ENCODE data around the gene HNRNPK. TPM values are rescaled to one million over a fixed set of nuclear protein-coding genes. Genes with fewer than 3 reads are reported as not detected.

Gene HNRNPK
- total and polyA plus RNA-seq, 2 of the 13 experiments (the other 11 are each of a cell fraction or from before 2014, with no cell fraction given) = 321 to 712 TPM

- TF ChIP-seq MNT (IDR thresholded peaks at IDR 0.05) = no peak; the same call in 1 of the 2 replicates
- peak; percentile 65; the same call in 1 of the 2 replicates for TF ChIP-seq FOXK1 (CRISPR knock-in tag; IDR thresholded peaks at IDR 0.05; ENCODE audit: borderline replicate concordance, low read depth)
- TF ChIP-seq ZNF496 (CRISPR knock-in tag; IDR thresholded peaks at IDR 0.05; ENCODE audit: insufficient replicate concordance) = no peak
- peak; percentile 34; the same call in 1 of the 2 replicates for TF ChIP-seq ZNF331 (CRISPR knock-in tag; IDR thresholded peaks at IDR 0.05)
- TF ChIP-seq, protein P1, sequence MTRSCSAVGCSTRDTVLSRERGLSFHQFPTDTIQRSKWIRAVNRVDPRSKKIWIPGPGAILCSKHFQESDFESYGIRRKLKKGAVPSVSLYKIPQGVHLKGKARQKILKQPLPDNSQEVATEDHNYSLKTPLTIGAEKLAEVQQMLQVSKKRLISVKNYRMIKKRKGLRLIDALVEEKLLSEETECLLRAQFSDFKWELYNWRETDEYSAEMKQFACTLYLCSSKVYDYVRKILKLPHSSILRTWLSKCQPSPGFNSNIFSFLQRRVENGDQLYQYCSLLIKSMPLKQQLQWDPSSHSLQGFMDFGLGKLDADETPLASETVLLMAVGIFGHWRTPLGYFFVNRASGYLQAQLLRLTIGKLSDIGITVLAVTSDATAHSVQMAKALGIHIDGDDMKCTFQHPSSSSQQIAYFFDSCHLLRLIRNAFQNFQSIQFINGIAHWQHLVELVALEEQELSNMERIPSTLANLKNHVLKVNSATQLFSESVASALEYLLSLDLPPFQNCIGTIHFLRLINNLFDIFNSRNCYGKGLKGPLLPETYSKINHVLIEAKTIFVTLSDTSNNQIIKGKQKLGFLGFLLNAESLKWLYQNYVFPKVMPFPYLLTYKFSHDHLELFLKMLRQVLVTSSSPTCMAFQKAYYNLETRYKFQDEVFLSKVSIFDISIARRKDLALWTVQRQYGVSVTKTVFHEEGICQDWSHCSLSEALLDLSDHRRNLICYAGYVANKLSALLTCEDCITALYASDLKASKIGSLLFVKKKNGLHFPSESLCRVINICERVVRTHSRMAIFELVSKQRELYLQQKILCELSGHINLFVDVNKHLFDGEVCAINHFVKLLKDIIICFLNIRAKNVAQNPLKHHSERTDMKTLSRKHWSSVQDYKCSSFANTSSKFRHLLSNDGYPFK (CRISPR knock-in tag; IDR thresholded peaks at IDR 0.05; ENCODE audit: borderline replicate concordance) = peak; percentile 45; the same call in 1 of the 2 replicates
- no peak for TF ChIP-seq ZNF142 (CRISPR knock-in tag; IDR thresholded peaks at IDR 0.05)
- TF ChIP-seq ZNF558 (CRISPR knock-in tag; IDR thresholded peaks at IDR 0.05; ENCODE audit: borderline replicate concordance) = peak; percentile 89; the same call in 1 of the 2 replicates
- no peak; the same call in 1 of the 2 replicates for TF ChIP-seq HIVEP1 (CRISPR knock-in tag; IDR thresholded peaks at IDR 0.05)
- TF ChIP-seq KLF16 (CRISPR knock-in tag; IDR thresholded peaks at IDR 0.05) = peak in 1 of 2 experiments; percentile 50; a peak in 2 of 4 replicates
- TF ChIP-seq FOXA1 (IDR thresholded peaks at IDR 0.05) = no peak
- no peak for TF ChIP-seq FOXA1 (CRISPR knock-in tag; IDR thresholded peaks at IDR 0.05)
- TF ChIP-seq, protein P2, sequence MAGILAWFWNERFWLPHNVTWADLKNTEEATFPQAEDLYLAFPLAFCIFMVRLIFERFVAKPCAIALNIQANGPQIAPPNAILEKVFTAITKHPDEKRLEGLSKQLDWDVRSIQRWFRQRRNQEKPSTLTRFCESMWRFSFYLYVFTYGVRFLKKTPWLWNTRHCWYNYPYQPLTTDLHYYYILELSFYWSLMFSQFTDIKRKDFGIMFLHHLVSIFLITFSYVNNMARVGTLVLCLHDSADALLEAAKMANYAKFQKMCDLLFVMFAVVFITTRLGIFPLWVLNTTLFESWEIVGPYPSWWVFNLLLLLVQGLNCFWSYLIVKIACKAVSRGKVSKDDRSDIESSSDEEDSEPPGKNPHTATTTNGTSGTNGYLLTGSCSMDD (CRISPR knock-in tag; IDR thresholded peaks at IDR 0.05) = 0 out of 2 replicates have a peak, but pooled peaks have one; percentile 53
- TF ChIP-seq RBFOX2 (IDR thresholded peaks at IDR 0.05; ENCODE audit: low read depth, low read length) = peak; percentile 88
- no peak for TF ChIP-seq JUND (CRISPR knock-in tag; IDR thresholded peaks at IDR 0.05)
- TF ChIP-seq FOXA3 (CRISPR knock-in tag; IDR thresholded peaks at IDR 0.05) = peak; percentile 35
- TF ChIP-seq ZNF264 (CRISPR knock-in tag; IDR thresholded peaks at IDR 0.05) = 0 out of 2 replicates have a peak, but pooled peaks have one; percentile 85
- TF ChIP-seq ETV5 (CRISPR knock-in tag; IDR thresholded peaks at IDR 0.05; ENCODE audit: borderline replicate concordance) = peak; percentile 75
These were observed 58.9 kb downstream of the HNRNPK start, which contains the start of gene KIF27 (continued) for GRCh38 chr9:83920927-83921707.

Data from HepG2 (cell line).